Measurements from ENCODE around the gene KCNH1.

KCNH1 gene

DNA sequence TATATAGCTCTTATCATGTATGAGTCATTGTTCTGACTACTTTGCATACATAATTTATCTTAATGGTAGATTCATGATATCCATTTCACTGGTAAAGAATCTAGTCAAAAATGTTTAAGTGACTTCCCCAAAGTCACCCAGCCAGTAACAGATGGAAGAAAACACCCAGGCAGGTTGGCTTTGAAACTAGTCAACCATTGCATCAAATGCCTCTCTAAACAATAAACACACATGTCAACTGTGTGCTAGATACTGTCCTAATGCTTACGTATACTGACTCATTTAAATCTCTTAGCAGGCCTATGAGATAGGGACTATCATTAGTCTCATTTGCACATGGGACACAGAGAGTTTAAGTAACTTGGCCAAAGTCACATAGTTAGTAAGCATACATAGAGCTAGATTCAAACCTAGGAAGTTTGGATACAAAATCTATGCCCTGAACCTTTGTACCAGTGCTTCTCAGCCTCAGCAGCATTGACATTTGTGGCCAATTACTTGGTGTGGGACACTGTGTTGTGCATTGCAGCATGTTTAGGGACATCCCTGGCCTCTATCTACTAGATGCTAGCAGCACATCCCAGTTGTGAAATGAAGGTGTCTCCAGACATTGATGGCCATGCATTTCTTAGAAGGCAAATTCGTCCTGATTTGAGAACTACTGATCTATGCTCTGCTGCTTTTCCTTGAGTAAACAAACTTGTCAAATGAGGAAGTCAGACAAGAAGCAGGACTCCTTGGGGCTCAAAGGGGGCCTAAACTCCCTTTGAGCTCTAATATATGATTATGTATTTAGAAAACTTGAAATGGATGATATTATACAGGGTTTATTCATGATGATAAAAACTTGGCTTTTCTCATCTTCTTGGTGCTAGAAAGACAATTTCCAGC is 316.3 kb downstream of the KCNH1 start:
- Mint-ChIP-seq H3K4me3 (no peak overlapping the region), H3K4me1 (no peaks in the 10 kb centered on the region), H3K9me3 (no peaks in the 10 kb centered on the region), H3K36me3 (ENCODE audit: low read depth) (no peaks in the 10 kb centered on the region), H3K27me3 (peaks cover 5% of the 10 kb centered on the region), H3K27ac (no peak overlapping the region)
- ATAC-seq (no peak), DNase-seq (no peak)

DNA sequence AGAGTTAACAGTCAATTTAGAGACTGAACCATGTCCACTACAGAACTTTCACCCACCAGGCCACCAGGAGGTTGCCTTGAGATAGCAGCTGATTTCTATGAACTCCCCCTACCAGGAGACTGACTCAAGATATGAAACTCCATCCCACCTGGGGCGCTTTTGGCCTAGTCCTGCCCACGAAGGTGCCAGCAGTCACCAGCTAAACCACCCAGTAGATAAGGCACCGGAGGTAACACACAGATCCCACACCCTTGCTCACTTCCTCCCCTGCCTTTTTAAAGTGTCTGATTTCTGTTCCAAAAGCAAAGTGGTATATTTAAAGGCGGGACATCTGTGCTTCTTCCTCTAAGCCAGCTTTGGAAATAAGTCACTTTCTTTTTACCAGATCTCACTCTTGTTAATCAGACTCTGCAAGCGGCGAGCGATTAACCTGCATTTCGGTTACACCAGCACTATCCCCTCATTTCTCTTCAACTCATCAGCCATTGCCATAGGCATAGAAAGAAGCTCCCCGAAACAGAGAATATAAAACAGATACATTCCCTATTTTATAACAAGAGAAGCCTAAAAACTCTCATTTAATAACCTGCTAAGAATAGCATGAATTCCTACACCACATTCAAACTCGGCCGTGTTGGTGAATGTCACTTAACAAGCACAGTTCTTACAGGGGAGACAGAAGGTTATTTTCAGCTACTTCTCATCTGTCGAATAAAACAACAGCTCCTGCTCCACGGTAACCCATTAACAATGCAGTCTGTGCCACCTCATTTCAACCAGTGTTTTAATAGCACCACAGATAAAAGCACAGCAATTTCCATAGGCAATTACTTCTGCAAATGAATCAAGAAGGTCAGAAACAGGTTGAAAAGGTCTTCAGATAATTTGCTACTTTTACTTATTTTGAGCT is 318.1 kb downstream of the KCNH1 start:
- no peaks in the 10 kb centered on the region for H3K36me3 Mint-ChIP-seq (ENCODE audit: low read depth)
- no peak overlapping the region for H3K4me3 Mint-ChIP-seq
- peaks cover 3% of the 10 kb centered on the region for H3K27me3 Mint-ChIP-seq
- no peaks in the 10 kb centered on the region for H3K9me3 Mint-ChIP-seq
- ATAC-seq (no peak), DNase-seq (no peak)
- H3K4me1 Mint-ChIP-seq, result no peaks in the 10 kb centered on the region
- no peak overlapping the region for H3K27ac Mint-ChIP-seq

DNA sequence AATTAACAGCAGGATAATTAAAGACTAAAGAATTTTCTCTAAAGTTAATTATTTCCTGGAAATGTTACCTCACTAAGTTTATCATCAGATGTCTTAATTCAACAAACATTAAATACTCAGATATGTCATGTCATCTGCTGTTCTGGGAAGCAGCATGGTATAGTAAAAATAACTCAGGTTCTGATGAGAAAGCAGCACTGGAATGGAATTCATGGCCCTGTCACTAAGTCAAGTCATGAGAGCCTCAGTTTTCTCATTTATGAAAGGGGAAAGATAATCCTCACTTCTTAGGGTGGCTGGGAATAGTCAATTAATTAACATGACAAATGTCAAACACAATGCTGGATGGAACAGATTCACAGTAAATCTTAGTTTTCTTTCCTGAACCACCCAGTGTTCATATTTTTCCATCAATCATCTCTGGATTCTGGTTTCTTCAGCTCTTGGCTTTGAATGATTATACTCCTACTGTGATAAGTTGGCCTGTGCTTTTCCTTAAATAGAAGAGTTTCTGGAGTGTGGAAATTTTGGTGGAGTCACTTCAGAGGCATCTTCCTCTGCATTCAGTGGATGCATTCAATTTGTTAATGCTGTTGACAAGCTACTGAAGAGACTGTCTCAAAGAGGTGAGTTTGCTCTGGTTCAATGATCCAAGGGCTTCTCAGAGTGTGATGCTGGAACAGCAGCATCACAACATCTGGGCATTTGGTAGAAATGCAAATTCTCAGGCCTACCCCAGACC is 319.4 kb downstream of the KCNH1 start:
- Mint-ChIP-seq H3K27me3 (no peaks in the 10 kb centered on the region), H3K36me3 (ENCODE audit: low read depth) (no peaks in the 10 kb centered on the region), H3K9me3 (no peaks in the 10 kb centered on the region), H3K27ac (no peak overlapping the region), H3K4me3 (no peak overlapping the region), H3K4me1 (no peaks in the 10 kb centered on the region)
- ATAC-seq (no peak), DNase-seq (no peak)

DNA sequence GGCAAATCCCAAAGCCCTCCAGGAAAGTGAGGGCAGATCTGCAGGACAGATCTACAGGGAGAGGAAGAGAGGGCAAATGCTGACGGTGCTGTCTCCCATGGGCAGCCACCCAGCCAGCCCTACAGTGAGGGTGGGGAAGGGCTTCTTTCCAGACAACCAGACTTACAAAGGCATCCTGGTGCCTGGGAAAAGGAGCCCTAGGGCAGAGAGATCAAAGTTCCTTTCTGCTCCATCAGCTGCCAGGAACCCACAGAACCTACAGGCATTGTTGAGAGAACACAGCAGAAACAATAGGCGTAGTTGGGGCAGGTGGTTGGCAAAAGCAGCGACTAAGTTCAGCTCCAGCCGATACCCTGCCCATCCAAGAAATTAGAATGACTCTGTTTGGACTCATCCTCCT is 332.4 kb downstream of the KCNH1 start:
- DNase-seq (no peak), ATAC-seq (no peak)
- Mint-ChIP-seq H3K36me3 (ENCODE audit: low read depth) (no peaks in the 10 kb centered on the region), H3K27ac (no peak overlapping the region), H3K4me1 (no peaks in the 10 kb centered on the region), H3K27me3 (peaks cover 12% of the 10 kb centered on the region), H3K9me3 (no peaks in the 10 kb centered on the region), H3K4me3 (no peak overlapping the region)

DNA sequence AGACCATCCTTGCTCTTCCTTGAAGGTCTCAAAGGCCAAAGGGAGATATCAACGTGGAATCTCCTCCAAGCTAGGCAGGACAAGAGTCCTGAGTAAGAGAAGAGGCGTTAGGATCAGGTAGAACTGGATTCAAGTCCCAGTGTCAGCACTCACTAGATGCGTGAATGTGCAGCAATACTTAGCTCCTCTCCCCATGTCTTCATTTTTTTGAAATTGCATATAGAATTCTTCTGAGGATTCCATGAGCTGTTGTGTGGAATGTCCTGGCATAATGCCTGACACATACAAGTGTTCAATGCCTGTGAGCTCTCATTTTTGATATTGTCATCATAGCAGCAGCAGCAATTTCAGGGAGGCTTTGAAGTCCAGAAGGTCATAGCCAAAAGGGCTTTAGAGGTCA is 333.2 kb downstream of the KCNH1 start:
- no peak overlapping the region for H3K27ac Mint-ChIP-seq
- no peaks in the 10 kb centered on the region for H3K36me3 Mint-ChIP-seq (ENCODE audit: low read depth)
- DNase-seq (no peak), ATAC-seq (no peak)
- no peaks in the 10 kb centered on the region for H3K9me3 Mint-ChIP-seq
- H3K4me1 Mint-ChIP-seq, result no peaks in the 10 kb centered on the region
- H3K4me3 Mint-ChIP-seq, result no peak overlapping the region
- H3K27me3 Mint-ChIP-seq, result peaks cover 12% of the 10 kb centered on the region

DNA sequence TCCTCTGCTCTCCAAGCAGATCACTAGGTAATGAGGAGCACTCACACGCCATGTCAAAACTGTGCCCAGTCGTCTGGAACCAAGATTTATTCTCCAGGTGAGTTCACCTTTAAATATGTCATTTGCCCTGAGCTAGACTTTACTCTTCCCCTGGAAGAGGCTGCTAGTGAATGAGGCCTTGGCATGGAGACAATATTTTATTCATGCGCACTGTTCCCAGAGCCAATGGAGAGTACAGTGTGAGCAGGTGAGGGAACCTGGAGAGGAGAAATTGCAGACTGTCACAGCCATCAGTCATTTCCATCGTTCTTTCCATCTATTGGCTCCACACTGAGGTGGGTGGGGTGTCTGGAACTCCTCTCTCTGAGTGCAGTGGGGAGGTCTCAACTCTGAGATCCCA is 333.6 kb downstream of the KCNH1 start:
- H3K27me3 Mint-ChIP-seq, result peaks cover 9% of the 10 kb centered on the region
- no peaks in the 10 kb centered on the region for H3K4me1 Mint-ChIP-seq
- ATAC-seq, result no peak

DNA sequence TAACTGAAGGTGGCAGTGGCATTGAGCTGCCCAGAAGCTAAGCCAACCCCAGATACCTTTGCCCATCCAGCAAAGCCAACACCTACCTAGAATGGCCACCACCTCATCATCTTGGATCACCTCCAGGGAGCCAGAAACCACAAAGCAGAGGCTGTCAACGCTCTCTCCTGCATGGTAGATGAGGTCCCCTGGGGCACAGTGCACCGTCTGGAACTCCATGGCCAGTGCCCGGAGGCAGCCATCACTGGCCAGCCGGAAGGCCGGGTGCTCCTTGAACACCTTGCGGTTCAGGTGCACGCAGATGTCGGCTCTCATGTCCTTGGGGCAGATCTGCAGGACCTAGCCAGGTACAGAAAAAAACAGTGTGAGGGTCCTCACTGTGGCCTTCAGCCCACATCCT is 336.5 kb downstream of the KCNH1 start:
- no peak for ATAC-seq
- Mint-ChIP-seq H3K4me1 (no peaks in the 10 kb centered on the region), H3K9me3 (no peaks in the 10 kb centered on the region), H3K27ac (no peak overlapping the region), H3K36me3 (ENCODE audit: low read depth) (no peaks in the 10 kb centered on the region), H3K4me3 (no peak overlapping the region), H3K27me3 (peaks cover 2% of the 10 kb centered on the region)
- no peak for DNase-seq

More for the DNA sequence above, 333.6 kb downstream of the KCNH1 start:
- H3K4me3 Mint-ChIP-seq, result no peak overlapping the region
- no peak for DNase-seq
- H3K9me3 Mint-ChIP-seq, result no peaks in the 10 kb centered on the region
- no peak overlapping the region for H3K27ac Mint-ChIP-seq
- no peaks in the 10 kb centered on the region for H3K36me3 Mint-ChIP-seq (ENCODE audit: low read depth)

DNA sequence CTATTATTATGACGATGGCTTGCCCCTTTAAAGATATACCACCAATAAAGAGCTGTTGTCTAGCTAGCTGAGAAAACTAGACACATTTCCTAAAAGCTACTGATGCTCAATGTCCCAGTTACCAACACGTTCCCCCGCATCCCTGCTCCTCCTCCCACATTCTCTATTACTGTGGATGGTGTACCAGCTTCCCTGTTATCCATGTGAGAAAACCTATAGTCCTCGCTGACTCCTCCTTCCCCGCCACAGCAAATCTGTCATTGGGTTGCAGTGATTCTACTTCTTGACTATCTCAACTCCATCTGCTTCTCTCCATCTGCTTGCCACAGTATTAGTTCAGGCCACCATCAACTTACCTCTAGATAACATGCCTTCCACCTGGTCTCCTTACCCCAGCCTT is 337.5 kb downstream of the KCNH1 start:
- peaks cover 4% of the 10 kb centered on the region for H3K27me3 Mint-ChIP-seq
- no peaks in the 10 kb centered on the region for H3K4me1 Mint-ChIP-seq
- H3K36me3 Mint-ChIP-seq (ENCODE audit: low read depth), result no peaks in the 10 kb centered on the region
- ATAC-seq (no peak), DNase-seq (no peak)
- no peak overlapping the region for H3K4me3 Mint-ChIP-seq
- no peaks in the 10 kb centered on the region for H3K9me3 Mint-ChIP-seq
- H3K27ac Mint-ChIP-seq, result no peak overlapping the region

DNA sequence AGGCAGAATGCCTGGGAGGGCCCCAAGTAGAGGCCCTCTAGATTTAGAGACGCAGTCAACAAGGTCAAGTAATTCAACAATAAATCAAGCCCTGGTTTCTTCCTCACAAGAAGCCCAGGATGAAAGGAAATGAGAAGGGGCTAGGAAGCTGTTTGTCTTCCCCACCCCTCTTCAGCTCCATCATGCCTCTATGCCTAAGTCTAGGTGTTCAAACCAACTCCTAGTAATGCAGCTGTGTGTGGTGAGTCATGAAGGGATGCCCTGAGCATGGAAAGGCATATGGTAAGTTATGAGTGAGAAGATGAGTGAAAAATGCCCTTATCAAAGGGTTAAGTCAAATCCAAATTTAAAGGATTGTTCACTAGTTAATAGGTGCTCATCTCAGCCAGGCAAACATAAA is 339.5 kb downstream of the KCNH1 start:
- no peaks in the 10 kb centered on the region for H3K4me1 Mint-ChIP-seq
- no peak for DNase-seq
- peaks cover 7% of the 10 kb centered on the region for H3K27me3 Mint-ChIP-seq
- no peak overlapping the region for H3K27ac Mint-ChIP-seq
- H3K36me3 Mint-ChIP-seq (ENCODE audit: low read depth), result no peaks in the 10 kb centered on the region
- no peaks in the 10 kb centered on the region for H3K9me3 Mint-ChIP-seq
- ATAC-seq, result no peak
- no peak overlapping the region for H3K4me3 Mint-ChIP-seq

DNA sequence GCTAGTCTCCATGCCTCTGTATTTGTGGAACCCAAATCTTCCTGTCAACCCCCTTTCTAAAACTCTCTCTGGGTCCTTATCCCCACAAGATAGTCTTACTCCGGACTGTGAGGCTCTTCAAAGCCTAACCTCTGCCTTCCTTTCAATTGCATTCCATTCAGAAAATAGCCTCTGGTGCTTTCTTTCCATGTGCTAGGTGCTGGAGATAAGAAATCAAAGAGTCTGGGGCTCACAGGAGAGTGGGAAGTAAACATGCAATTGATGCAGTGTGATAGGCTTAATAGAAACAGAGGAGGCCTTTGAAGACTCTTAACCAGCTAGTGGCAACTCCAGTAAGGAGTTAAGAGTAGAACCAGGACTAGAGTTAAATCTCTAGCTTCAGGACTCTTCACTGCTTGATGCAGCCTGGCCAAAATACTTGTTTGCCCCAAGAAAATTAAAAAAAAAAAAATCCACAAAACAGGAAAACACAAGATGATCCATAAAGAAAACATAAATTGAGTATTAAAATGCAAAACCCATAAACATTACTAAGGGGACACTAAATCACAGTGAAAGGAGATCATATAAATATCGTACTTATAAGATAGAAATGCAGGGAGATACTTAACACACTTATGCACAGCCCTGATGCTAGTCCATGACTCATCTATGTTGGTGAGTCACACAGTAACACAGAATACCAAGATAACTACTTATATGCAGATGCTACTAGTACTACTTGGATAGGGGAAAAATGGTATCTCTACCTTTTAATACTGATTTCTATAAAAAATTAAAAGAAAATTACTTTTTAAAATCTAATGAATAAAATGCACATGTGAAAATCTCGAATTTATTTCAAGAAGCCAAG is 341.5 kb downstream of the KCNH1 start:
- H3K27me3 Mint-ChIP-seq, result peaks cover 7% of the 10 kb centered on the region

DNA sequence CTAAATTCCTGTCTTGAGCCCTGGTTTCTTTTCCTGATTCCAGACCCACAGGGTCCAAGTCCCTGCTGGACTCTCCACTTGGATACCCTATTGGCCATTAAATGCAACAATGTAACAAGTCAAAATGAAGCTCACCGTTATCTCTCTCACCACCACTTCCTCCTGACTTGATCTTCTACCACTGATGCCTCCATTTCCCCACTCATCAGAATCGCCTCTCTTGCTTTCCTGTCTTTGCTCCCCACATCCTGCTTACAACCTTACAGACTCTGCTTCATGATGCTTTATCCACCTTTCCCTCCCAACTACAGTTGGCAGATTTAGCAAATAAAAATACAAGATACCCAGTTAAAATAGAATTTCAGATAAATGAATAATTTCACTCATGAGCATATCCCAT is 343.8 kb downstream of the KCNH1 start:
- H3K36me3 Mint-ChIP-seq (ENCODE audit: low read depth), result no peaks in the 10 kb centered on the region
- no peak overlapping the region for H3K4me3 Mint-ChIP-seq
- no peaks in the 10 kb centered on the region for H3K9me3 Mint-ChIP-seq
- peaks cover 5% of the 10 kb centered on the region for H3K27me3 Mint-ChIP-seq
- DNase-seq (no peak), ATAC-seq (no peak)
- H3K4me1 Mint-ChIP-seq, result no peaks in the 10 kb centered on the region
- H3K27ac Mint-ChIP-seq, result no peak overlapping the region

More for the DNA sequence above, 341.5 kb downstream of the KCNH1 start:
- Mint-ChIP-seq H3K36me3 (ENCODE audit: low read depth) (no peaks in the 10 kb centered on the region), H3K4me3 (no peak overlapping the region), H3K27ac (no peak overlapping the region), H3K4me1 (no peaks in the 10 kb centered on the region), H3K9me3 (no peaks in the 10 kb centered on the region)
- ATAC-seq (peak; percentile 63), DNase-seq (no peak)

DNA sequence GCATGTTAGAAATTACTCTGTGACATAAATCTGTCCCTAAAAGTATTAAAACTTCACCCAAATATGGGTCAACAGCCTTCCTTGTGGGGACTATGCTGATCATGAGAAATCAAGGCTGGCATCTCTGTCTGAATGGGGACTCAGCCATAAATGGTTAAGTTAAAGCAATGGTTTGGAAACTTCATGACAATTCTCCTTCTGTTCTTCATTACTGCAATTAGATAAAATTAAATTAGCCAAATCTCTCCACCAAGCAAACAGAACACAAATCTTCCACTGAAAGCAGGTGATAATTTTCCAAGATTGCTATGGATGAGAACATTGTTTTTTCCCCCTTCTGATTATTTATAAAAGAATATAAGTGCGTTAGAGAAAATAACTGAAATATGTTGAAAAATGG is 346.1 kb downstream of the KCNH1 start:
- no peak for ATAC-seq
- Mint-ChIP-seq H3K9me3 (no peaks in the 10 kb centered on the region), H3K36me3 (ENCODE audit: low read depth) (no peaks in the 10 kb centered on the region), H3K27me3 (peaks cover 5% of the 10 kb centered on the region), H3K4me3 (no peak overlapping the region), H3K4me1 (no peaks in the 10 kb centered on the region), H3K27ac (no peak overlapping the region)
- DNase-seq, result no peak

DNA sequence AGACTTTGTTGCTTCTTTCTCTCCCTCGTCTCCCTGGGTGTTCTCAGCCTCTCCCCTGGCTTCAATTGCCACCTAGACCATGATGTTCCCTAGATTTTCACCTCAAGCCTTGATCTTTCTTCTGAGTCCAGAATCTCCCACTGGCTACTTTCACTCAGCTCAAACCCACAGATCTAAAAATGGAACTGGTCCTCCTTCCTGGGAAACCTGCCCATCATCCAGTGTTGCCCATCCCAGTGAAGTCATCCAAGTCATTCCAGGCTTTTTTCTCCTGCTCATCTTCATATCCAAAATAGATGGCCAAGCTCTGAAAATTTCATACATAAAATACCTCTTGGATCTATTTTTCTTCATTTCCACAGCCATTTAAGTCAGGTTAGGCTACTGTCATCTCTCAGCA is 347.4 kb downstream of the KCNH1 start:
- H3K27ac Mint-ChIP-seq, result no peak overlapping the region
- no peaks in the 10 kb centered on the region for H3K9me3 Mint-ChIP-seq
- ATAC-seq, result no peak

DNA sequence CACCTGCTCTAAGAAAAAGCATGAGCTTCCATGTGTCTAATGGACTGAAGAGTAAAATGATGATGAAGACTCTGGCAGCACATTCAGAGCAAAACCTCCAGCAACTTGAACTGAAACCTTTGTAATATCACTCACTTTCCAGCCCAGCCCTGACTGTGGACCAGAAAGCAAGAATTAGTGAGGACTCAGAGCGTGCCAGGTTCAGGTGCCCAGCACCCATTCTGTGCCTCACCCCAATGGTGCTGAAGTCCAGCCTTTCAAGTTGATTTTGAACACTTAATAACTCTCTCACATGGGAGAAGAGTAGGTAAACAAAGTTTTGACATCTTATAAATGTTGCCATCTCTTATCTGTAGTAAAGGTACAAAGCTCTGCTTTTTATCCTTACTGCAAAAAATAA is 350.0 kb downstream of the KCNH1 start:
- Mint-ChIP-seq H3K9me3 (no peaks in the 10 kb centered on the region), H3K36me3 (ENCODE audit: low read depth) (no peaks in the 10 kb centered on the region), H3K4me1 (no peaks in the 10 kb centered on the region), H3K27ac (no peak overlapping the region), H3K27me3 (no peaks in the 10 kb centered on the region), H3K4me3 (no peak overlapping the region)
- ATAC-seq (no peak), DNase-seq (no peak)

More for the DNA sequence above, 347.4 kb downstream of the KCNH1 start:
- Mint-ChIP-seq H3K4me3 (no peak overlapping the region), H3K36me3 (ENCODE audit: low read depth) (no peaks in the 10 kb centered on the region), H3K4me1 (no peaks in the 10 kb centered on the region), H3K27me3 (peaks cover 3% of the 10 kb centered on the region)
- DNase-seq, result no peak
